NCI-H1436 treated with DMSO at 0.1 percent for 48 hours (cell line): ENCODE measurements around the gene CDC123.
"Not testable (repeated sequence)": the region's sequence is repeated elsewhere in the genome, so short reads cannot be mapped to it uniquely, and the experiment has no call there.

ENCODE experiments used
- DNase-seq: peaks from one replicate; lab custom pipeline; 2025; lab: John Stamatoyannopoulos, UW

CDC123 gene

DNA sequence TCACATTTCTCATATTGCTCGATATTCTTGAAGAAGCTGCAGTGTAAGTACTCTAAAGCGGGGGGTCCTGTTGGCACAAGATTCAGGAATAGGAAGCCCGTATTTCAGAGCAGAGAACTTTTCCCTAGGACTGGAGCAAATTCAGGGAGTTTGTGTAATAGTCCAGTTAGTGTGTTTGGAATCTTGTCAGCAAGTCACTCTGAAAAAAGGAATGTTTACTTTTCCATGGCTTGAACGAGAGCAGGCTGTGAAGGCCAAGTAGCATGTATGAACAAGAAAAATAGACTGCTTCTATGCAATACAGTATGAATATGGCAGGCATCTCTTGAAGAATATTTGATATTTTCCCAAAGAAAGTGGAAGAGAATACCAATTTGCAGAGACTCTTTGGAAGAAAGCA is 39.8 kb downstream of the CDC123 start:
- no peak for DNase-seq

DNA sequence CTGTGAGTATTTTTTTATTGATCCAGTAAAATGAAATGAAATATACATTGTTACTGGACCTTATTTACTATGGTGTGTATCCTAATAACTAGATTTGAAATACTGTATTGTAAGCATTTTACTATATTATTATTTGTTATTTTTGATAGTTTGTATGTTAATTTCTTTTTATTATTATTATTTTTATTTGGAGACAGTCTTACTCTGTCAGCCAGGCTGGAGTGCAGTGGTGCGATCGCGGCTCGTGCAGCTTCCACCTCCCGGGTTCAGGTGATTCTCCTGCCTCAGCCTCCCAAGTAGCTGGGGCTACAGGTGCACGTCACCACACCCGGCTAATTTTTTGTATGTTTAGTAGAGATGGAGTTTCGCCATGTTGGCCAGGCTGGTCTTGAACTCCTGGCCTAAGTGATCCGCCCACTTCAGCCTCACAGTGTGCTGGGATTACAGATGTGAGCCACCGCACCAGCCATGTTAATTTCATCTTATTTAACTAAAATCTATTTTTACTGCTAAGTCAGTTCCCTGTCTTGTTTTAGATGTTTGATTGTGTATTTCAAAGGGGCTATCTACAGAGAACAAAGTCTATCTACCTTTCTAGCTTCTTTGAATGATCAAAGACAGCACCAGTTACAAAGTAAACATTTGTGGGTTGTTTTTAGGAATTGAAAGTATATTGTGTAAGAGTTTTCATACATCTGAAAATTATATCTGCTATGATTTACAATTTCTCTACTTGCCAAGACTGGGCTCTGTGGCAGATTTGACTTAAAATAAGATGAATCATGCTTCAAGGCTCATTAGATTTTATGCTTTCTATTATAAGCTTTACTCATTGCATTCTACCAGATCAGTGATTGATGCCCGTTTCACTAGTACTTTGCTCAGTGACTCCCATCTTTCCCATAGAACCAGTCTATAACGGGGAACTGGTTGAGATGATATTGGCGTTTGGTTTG is 41.6 kb downstream of the CDC123 start:
- no peak for DNase-seq

DNA sequence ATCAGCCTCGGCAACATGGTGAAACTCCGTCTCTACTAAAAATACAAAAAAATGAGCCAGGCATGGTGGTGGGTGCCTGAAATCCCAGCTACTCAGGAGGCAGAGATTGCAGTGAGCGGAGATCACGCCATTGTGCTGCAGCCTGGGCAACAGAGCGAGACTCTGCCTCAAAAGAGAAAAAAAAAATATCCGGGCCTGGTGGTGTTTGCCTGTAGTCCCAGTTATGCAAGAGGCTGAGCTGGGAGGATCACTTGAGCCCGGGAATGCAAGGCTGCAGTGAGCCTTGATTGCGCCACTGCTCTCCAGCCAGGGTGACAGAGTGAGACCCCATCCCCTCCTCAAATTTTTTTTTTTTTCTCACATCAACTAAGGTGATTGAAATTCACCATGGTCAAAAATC is 42.8 kb downstream of the CDC123 start:
- no peak for DNase-seq

DNA sequence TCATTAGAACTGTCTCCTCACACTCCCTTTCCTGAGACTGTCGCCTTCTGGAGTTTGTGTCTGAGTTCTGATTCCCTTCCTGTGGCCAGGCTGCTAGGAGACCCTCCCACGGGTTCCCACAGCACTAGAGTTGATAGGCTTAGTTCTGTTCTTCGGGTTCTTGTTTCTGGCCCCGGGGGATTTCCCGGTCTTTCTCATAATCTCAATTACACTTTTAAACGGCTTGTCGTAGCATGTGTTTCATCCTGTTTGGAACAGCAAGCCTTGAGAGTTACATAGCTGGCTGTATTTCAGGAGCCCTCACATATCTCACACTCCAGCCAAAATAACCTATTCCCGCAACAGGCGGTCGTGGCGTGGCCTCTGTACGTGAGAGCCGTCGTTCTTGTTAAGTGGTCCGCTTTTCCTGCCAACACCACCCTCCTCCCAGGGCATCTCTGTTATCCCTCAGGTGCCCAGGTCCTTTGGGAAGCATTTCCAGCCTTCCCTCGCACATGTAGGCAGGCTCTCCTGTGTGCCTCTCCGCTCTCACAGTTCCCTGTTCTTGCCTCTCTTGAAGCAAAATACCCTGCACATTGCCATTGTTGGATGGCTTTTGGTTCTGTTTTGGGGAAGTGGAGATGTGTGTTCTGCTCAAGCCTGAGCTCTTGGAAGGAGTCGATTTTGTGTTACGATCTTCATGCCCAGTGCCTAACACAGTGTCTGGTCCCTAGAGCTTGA is 46.0 kb downstream of the CDC123 start:
- no peak for DNase-seq

DNA sequence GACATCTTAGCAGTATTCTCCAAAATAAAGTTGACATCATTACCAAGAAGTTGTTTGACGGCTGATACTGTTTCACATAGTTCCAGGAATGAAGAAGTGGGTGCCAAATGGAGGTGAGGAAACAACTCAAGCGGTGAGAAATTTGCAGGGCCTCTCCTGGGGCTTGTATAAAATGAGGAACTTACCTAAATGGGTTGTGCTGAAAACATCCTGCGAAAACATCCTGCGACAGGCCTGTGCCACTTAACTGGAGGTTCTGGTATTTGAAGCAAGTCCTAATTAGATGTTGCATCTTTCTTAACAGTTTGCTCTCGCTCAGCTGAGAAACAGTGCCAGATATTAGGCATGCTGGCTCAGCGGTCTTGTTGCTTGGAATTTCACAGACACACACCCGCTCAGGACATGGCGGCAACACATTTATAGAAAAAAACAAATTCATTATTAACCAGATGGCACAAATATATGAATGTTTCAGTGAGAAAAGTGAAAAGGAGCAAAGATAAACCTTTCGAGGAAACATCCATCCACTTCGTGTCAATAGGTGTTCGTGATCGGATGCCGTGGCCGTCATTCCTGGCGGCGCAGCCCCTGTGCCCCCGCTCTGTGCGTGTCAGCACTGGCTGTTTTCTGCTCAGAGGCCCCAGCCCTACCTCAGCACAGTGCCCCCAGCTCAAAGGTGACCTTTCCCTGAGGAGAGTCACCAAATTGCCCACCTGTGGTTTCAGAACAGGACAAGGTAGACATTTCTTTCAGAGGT is 48.1 kb downstream of the CDC123 start:
- no peak for DNase-seq

DNA sequence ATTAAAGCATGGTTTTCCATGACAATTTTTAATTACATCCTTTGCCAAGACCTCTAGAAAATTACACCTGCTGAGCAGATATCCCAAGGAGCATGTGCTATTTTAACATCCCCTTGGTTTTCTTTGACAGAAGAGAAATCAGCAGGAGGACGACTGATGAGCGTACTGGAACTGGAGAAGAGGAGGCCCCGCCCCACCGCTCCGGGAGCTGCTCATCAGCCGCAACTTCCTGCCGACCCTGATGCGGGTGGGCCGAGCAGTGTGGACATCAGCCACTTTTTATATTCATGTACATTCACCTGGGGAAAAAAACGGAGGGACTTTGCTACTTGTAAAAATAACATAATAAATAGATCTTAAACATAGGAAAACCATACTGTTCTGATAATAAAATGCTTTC is 54.2 kb downstream of the CDC123 start:
- DNase-seq = no peak

DNA sequence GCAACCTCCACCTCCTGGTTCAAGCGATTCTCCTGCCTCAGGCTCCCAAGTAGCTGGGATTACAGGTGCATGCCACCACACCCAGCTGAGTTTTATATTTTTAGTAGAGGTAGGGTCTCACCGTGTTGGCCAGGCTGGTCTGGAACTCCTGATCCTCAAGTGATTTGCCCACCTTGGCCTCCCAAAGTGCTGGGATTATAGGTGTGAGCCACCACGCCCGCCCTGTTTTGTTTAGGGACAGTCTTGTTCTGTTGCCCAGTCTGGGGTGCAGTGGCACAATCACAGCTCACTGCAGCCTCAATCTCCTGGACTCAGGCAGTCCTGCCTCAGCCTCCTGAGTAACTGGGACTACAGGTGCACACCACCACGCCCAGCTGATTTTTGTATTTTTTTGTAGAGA is 54.7 kb downstream of the CDC123 start:
- not testable (repeated sequence) for DNase-seq

DNA sequence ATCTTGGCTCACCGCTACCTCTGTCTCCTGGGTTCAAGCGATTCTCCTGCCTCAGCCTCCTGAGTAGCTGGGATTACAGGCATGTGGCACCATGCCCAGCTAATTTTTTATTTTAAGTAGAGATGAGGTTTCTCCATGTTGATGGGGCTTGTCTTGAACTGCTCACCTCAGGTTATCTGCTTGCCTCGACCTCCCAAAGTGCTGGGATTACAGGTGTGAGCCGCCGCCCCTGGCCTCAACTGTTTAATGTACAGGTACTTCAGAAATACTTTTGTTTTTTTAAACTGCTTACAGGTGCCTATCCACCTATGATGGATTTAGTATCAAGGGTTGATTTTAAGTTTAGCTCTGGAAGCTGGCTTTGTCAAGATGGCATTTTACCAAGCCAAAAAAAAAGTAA is 55.6 kb downstream of the CDC123 start:
- DNase-seq = no peak

DNA sequence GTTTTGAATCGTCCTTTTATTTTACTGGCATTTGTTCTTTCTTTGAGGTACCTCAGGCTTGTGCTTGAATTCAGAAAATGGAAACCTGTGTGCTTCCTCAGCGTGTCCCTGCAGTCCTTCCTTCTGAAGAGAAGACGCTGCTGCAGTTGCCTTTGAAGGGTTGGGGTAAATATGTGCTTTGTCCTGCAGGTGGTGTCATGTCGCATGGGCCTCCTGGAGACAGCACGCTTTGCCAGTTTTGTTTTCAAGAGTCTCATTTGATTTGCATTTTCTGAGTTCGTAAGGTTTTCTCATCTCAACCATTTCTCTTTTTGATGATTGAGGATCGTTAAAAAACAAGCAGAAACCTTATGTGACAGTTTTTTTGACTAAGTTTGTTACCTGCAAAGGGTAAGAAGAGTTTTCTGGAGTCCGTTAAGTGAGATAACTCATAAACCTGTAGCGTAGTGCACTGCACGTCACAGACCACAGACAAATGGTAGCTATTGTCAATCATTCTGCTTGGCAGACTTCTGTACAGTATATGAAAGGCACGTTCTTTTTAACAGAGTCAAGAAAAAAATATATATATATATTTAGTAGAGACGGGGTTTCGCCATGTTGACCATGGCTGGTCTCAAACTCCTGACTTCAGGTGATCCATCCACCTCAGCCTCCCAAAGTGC is 57.0 kb downstream of the CDC123 start:
- DNase-seq = no peak

DNA sequence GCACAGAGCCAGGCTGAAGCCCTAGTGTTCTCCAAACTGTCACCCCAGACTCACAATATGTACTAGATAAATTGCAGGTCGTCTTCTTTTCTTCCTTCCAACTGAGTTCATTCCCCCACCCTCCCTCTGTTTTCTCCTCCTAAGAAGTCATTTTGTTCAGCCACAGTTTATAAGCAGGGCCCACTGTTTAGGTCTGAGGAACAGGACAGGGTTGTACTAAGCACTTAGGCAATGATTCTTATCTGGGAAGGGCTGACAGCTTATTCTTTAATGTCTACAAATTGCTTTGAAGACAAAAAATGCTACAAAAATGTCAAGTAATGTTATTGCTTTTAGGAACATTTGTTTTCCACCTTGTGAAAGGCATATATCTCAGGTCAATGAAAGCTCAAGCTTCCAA is 59.1 kb downstream of the CDC123 start:
- no peak for DNase-seq

DNA sequence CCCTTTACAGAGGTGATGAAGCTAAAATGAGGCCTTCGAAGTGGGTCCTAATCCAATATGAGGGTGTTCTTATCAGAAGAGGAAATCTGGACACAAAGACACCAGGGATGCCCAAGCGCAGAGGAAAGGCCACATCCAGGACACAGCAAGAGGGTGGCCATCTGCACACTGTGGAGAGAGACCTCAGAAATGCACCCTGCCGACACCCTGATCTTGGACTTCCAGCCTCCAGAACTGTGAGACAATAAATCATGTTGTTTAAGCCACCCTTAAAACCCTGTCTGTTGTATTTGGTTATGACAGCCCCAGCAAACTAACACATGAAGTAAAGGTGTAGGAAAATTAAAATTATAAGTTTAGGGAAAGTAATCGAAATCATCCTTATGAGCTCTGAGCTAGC is 64.0 kb downstream of the CDC123 start:
- DNase-seq = no peak

DNA sequence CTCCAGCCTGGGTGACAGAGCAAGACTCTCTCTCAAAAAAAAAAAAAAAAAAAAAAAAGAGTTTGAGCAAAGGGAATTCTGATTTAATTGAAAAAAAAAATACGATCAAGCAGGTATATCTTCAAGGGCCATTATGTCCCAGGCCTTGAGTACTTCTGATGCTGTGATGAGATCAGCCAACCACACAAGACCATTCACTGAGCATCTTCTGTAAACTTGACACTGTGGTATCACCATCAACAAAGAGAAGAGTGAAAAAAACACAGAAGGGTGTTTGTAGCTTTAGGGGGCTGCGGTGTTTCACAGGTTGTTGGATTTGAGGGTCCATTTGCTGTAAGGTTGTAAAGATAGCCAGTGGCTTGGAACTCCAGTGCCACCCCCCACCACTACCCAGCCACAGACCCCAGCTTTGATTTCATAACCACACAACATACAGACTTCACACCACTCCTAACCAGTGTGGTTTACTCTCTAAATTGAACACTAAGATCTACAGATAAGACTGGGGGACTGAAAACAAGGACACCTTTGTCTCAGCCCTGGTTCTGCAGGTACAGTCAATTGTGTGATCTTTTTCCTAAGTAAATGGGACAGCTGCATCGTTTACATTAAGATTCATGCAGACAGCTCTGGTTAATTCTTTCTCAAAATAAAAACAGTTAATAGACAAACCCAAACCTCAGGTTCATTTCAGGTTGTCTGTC is 66.4 kb downstream of the CDC123 start:
- DNase-seq = no peak

DNA sequence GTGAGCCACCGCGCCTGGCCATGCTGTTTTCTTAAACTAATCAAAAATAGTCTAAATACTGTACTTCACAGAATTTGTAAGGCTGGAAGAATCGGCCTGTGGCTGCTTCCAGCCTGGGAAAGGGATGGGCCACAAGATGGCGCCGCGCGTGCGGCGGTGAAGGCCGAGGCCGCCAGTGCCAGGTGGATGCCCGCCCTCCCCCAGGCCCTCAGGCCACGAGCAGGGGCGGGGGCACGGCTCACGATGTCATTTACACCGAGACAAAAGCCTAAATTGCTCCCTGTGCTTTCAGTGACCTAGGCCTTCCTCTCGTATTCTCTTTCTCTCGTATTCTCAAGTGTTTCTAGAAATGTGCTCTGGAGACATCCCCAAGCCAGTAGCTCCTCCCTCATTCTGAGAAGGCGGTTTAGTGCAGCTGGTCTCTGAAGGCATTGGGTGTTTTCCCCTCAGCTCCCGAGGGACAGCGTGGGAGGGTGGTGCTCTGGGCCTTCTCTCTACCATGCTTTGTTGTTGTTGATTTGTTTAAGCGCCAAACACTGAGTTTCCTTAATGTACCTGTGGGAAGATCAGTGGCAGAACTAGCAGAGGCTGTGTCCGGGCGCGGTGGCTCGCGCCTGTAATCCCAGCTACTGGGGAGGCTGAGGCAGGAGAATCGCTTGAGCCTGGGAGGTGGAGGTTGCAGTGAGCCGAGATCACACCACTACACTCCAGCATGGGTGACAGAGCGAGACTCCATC is 68.4 kb downstream of the CDC123 start:
- DNase-seq = peak; percentile 91

DNA sequence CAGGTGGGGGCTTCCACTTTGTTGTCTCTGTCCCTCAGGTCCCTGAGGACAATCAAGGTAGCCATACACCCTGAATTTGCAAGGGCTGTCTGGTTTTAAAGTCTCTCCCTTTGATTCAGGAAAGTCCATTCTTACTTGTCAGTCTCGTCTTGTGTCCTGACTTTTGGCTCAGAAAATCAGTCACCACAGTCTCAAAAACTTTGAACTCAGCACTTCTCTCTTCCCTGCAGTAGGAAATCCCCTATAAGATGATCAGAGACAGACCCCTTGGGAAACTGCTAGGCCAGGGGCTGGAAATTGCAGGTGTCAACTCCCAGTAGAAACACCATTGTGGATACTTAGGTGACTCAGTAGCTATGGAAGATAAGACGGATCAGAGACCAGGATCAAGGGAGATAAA is 73.1 kb downstream of the CDC123 start:
- no peak for DNase-seq

DNA sequence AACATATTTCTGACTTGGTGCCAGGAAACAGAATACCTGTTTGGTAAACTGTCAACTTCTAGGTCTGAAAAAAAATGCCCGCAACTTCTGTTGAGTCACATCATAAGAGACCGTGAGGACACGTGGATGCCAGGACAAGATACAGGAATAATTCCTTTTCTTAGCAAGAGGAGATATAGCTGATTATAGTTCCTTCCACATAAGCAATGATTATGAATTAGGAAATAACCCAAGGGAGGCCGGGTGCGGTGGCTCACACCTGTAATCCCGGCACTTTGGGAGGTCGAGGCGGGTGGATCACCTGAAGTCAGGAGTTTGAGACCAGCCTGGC is 75.2 kb downstream of the CDC123 start:
- no peak for DNase-seq

DNA sequence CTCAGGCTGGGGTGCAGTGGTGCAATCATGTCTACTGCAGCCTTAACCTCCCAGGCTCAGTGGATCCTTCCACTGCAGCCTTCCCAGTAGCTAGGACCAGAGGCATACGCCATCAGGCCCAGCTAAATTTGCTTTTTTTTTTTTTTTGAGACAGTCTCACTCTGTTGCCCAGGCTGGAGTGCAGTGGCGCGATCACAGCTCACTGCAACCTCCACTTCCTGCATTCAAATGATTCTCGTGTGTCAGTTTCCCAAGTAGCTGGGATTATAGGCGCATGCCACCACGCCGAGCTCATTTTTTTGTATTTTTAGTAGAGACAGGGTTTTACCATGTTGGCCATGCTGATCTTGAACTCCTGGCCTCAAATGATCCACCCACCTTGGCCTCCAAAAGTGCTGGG is 81.9 kb downstream of the CDC123 start:
- not testable (repeated sequence) for DNase-seq

DNA sequence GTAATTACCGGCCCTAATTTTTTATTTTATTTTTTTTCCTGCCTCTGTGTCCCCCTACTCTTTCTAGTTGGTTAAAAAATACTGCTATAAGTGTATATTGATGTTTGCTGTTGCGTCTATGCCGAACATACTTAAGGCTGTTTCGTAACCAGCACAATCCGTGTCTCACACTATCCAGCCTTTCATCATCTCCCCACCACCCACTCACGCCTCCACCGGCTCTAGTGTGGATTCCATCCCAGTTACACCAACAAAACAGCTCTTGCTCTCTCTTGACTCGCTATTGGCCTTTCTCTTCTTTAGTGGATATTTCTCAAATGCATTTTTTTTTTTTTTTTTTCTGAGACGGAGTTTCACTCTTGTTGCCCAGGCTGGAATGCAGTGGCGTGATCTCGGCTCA is 83.3 kb downstream of the CDC123 start:
- no peak for DNase-seq

DNA sequence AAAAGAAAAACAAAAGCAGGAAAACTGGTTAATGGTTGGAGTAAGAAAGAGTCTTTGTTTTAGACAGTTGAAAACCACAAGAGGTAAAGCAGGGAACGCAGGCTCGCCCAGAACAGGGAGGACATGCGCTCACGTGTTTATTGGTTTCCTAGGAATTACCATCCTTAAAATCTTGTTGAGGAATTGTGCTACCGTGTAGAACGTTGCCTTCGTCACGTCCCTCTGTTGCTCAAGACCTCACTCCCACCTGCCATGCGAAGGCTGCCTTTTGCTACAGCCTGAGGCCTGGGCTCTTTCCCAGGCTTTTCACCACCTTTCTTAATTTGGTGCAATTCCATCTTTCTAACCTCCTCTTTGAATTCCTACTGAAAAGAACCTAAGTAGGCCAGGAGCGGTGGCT is 91.8 kb downstream of the CDC123 start:
- DNase-seq = no peak

DNA sequence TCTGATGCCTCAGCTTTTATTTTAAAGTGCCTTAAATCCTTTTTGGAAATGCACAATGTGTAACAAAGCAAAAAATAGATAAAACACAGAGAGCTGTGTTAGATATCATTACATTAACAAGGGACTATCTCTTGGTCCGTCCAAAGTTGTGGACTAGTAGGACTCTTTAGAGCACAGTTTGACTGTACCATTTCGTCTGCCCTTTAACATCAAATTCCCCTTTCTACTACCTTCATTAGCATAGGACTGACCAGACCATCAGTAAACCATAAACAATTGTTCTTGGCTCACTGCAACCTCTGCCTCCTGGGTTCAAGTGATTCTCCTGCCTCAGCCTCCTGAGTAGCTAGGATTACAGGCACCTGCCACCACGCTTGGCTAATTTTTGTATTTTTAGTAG is 101.8 kb downstream of the CDC123 start:
- not testable (repeated sequence) for DNase-seq

DNA sequence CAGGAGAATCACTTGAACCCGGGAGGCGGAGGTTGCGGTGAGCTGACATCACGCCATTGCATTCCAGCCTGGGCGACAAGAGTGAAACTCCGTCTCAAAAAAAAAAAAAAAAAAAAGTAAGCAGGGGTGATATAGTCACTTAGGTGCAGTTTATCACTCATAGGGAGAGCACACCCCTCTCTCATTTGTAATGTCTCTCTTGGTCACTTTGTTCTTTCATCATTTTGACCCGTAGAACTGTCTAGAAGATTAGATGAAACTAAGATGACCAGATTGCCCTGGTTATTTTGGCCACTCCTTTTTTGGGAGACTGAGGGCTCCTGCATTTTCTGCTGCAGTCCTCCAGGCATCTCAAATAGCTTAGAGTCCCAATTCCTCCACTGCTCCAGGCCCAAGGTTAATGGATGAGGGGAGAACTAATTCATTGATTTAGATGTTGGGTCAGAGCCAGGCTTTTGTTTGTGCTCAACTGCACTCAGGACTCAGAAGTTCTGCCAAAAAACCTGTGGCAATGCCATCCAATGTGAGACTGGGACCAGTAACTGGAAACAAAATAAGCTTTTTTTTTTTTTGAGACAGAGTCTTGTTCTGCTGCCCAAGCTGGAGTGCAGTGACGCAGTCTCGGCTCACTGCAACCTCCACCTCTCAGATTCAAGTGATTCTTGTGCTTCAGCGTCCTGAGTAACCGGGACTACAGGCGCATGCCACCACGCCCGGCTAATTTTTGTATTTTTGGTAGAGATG is 103.4 kb downstream of the CDC123 start:
- no peak for DNase-seq
